Mammary epithelial cell (primary cell): Measurements from ENCODE around the gene STK39.

Source experiments
- EZH2 ChIP-seq: IDR thresholded peaks from 2 replicates; pipeline ENCODE4 v1.6.1; 2012; ENCODE audit warnings: low read length, inconsistent platforms, borderline replicate concordance
- TF ChIP-seq, protein P1 (sequence below), 2 donors: IDR thresholded peaks in 1 of 2; conservative IDR thresholded peaks in 1 of 2; 2 replicates each; pipeline ENCODE4 v1.5.1; 2011 to 2012; ENCODE audit warnings: inconsistent platforms in 2 of 2, low read length in 2 of 2, mild to moderate bottlenecking in 2 of 2, control low read depth in 1 of 2, low read depth in 1 of 2; ENCODE audit not compliant: insufficient read depth in 1 of 2; ENCODE audit errors: extremely low read depth in 1 of 2

DNA sequence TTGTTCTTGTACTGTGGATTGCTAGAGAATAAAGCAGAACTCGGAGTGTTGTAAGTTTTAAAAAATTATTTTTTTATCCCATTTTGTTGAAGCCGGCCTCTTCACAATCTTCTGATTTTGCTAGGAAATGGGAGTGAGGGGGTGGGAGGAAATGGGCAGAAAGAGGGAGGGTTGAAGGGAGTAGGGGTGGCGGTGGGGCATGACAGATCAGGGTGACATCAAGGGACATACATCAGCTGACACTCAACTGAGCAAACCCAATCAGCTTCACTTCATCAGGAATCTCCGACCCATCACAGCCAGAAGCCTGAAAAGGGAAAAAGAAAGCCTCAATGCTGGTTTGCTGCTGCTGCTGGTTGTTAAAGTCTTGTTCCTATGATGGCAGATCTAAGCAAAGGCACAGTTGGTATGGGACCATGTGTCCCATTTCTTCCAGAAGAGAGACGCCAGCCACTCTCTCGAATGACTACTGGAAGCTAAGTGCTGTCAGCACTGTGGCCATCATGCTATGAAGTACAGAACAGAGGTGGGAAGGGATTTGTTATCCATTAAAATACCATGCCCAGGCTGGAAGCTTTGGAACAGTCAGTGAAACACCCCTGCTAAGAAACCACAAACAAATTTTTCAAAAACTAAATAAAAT lies 292.0 kb downstream of the STK39 start:
- TF ChIP-seq, protein P1, sequence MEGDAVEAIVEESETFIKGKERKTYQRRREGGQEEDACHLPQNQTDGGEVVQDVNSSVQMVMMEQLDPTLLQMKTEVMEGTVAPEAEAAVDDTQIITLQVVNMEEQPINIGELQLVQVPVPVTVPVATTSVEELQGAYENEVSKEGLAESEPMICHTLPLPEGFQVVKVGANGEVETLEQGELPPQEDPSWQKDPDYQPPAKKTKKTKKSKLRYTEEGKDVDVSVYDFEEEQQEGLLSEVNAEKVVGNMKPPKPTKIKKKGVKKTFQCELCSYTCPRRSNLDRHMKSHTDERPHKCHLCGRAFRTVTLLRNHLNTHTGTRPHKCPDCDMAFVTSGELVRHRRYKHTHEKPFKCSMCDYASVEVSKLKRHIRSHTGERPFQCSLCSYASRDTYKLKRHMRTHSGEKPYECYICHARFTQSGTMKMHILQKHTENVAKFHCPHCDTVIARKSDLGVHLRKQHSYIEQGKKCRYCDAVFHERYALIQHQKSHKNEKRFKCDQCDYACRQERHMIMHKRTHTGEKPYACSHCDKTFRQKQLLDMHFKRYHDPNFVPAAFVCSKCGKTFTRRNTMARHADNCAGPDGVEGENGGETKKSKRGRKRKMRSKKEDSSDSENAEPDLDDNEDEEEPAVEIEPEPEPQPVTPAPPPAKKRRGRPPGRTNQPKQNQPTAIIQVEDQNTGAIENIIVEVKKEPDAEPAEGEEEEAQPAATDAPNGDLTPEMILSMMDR (conservative IDR thresholded peaks at IDR 0.05 in 1 of 2, IDR thresholded peaks at IDR 0.05 in 1 of 2; ENCODE audit: extremely low read depth in 1 of 2, insufficient read depth in 1 of 2, low read depth in 1 of 2, low read length in 2 of 2), result no peak
- no peak for TF ChIP-seq EZH2
